SU-DHL-6 (cell line): Measurements from ENCODE around the gene RPP25L.

Source experiments
- H2AFZ ChIP-seq: fragments of 200-600 bp; sonication (generic); 2 replicates; pipeline ENCODE4 v1.6.1; 2014; ENCODE audit warnings: low read depth, mild to moderate bottlenecking, moderate library complexity, mixed read lengths, antibody characterized with exemption, low read length; ENCODE audit not compliant: severe bottlenecking
- H3F3A ChIP-seq: fragments of 200-600 bp; shearing (Covaris generic); 2 replicates; pipeline ENCODE4 v1.6.0; 2016; ENCODE audit warnings: antibody characterized with exemption, mild to moderate bottlenecking; ENCODE audit not compliant: insufficient read depth
- H3K27ac ChIP-seq: fragments of 200-600 bp; sonication (generic); 2 replicates; pipeline ENCODE4 v1.5.1; 2016; ENCODE audit warnings: low read depth, mild to moderate bottlenecking, low read length, moderate library complexity, mixed read lengths
- H3K27me3 ChIP-seq: fragments of 200-600 bp; sonication (generic), shearing (Covaris generic); 2 replicates; pipeline ENCODE4 v1.6.0; 2014; ENCODE audit warnings: mild to moderate bottlenecking, low read length
- H3K36me3 ChIP-seq: fragments of 200-600 bp; sonication (generic); 2 replicates; pipeline ENCODE4 v1.6.1; 2014; ENCODE audit warnings: mild to moderate bottlenecking, low read length, mixed read lengths
- H3K4me2 ChIP-seq: fragments of 300-600, 200-600 bp; shearing (Covaris generic), sonication (generic); 2 replicates; pipeline ENCODE4 v1.6.0; 2014; ENCODE audit warnings: low read length, low read depth, mild to moderate bottlenecking; ENCODE audit not compliant: poor library complexity, severe bottlenecking
- H3K4me3 ChIP-seq: fragments of 200-600 bp; sonication (generic); 2 replicates; pipeline ENCODE4 v1.5.1; 2014; ENCODE audit warnings: antibody characterized with exemption, low read length, mild to moderate bottlenecking, mixed read lengths; ENCODE audit not compliant: insufficient read depth, poor library complexity, severe bottlenecking
- H3K79me2 ChIP-seq: fragments of 200-600 bp; sonication (generic); 2 replicates; pipeline ENCODE4 v1.6.1; 2014; ENCODE audit warnings: mild to moderate bottlenecking, low read length, moderate library complexity; ENCODE audit not compliant: insufficient read depth
- H3K9ac ChIP-seq: fragments of 200-600 bp; sonication (generic); 2 replicates; pipeline ENCODE4 v1.7.0; 2014; ENCODE audit warnings: mild to moderate bottlenecking, low read length
- H3K9me2 ChIP-seq: fragments of 200-600 bp; sonication (generic); replicated peaks from 2 replicates; pipeline ENCODE4 v1.6.1; 2014; ENCODE audit warnings: low read length; ENCODE audit not compliant: insufficient read depth
- H3K9me3 ChIP-seq: fragments of 200-600 bp; sonication (generic); 2 replicates; pipeline ENCODE4 v1.6.1; 2014; ENCODE audit warnings: low read length, mixed read lengths; ENCODE audit not compliant: insufficient read depth
- H4K20me1 ChIP-seq: fragments of 200-600 bp; sonication (generic); 2 replicates; pipeline ENCODE4 v1.6.1; 2014; ENCODE audit warnings: low read depth, mild to moderate bottlenecking, antibody characterized with exemption, low read length, moderate library complexity, mixed read lengths
- CTCF ChIP-seq: fragments of 200-600 bp; sonication (generic); IDR thresholded peaks from one replicate; pipeline ENCODE4 v1.5.1; 2017; ENCODE audit warnings: antibody characterized with exemption, mild to moderate bottlenecking, low read length, moderate library complexity; ENCODE audit not compliant: insufficient read depth, poor library complexity, severe bottlenecking
- EZH2phosphoT487 ChIP-seq: fragments of 200-600 bp; sonication (generic), shearing (Covaris generic); conservative IDR thresholded peaks from 2 replicates; pipeline ENCODE4 v1.6.1; 2018; ENCODE audit warnings: mild to moderate bottlenecking, antibody characterized with exemption, low read length, moderate library complexity, mixed read lengths

Gene RPP25L

GRCh38 chr9:34585946-34586669 is 25.8 kb downstream of the RPP25L start:
- no peak overlapping the region for H2AFZ ChIP-seq
- no peaks in the 10 kb centered on the region for H3K27me3 ChIP-seq
- H3K4me3 ChIP-seq, result no peak overlapping the region
- H3K27ac ChIP-seq, result no peak overlapping the region
- TF ChIP-seq EZH2phosphoT487 (no peak), CTCF (no peak)
- H3K36me3 ChIP-seq, result no peaks in the 10 kb centered on the region
- no peak overlapping the region for H3K4me2 ChIP-seq
- no peaks in the 10 kb centered on the region for H4K20me1 ChIP-seq
- no peak overlapping the region for H3K9ac ChIP-seq
- H3K9me2 ChIP-seq, result no peaks in the 10 kb centered on the region
- no peaks in the 10 kb centered on the region for H3K9me3 ChIP-seq
- H3F3A ChIP-seq, result no peaks in the 10 kb centered on the region
- H3K79me2 ChIP-seq, result no peaks in the 10 kb centered on the region

GRCh38 chr9:34584970-34585369 is 26.9 kb downstream of the RPP25L start:
- H3K27me3 ChIP-seq, result no peaks in the 10 kb centered on the region
- H2AFZ ChIP-seq, result no peak overlapping the region
- no peaks in the 10 kb centered on the region for H3K9me2 ChIP-seq
- TF ChIP-seq EZH2phosphoT487 (no peak), CTCF (no peak)
- no peaks in the 10 kb centered on the region for H3K79me2 ChIP-seq
- H3K4me3 ChIP-seq, result no peak overlapping the region
- H3F3A ChIP-seq, result no peaks in the 10 kb centered on the region
- H3K27ac ChIP-seq, result no peak overlapping the region
- no peaks in the 10 kb centered on the region for H3K9me3 ChIP-seq
- no peaks in the 10 kb centered on the region for H3K36me3 ChIP-seq
- H3K4me2 ChIP-seq, result no peak overlapping the region
- H4K20me1 ChIP-seq, result no peaks in the 10 kb centered on the region
- no peak overlapping the region for H3K9ac ChIP-seq

- no peaks in the 10 kb centered on the region for H3F3A ChIP-seq
- no peak overlapping the region for H3K27ac ChIP-seq
- no peaks in the 10 kb centered on the region for H3K27me3 ChIP-seq
- H4K20me1 ChIP-seq, result no peaks in the 10 kb centered on the region
- no peaks in the 10 kb centered on the region for H3K9me2 ChIP-seq
- H3K4me3 ChIP-seq, result no peak overlapping the region
- no peaks in the 10 kb centered on the region for H3K79me2 ChIP-seq
- no peak overlapping the region for H3K4me2 ChIP-seq
- TF ChIP-seq EZH2phosphoT487 (no peak), CTCF (no peak)
- no peak overlapping the region for H3K9ac ChIP-seq
- H2AFZ ChIP-seq, result no peak overlapping the region
- no peaks in the 10 kb centered on the region for H3K9me3 ChIP-seq
- H3K36me3 ChIP-seq, result no peaks in the 10 kb centered on the region
Observed at GRCh38 chr9:34582787-34583186, 29.1 kb downstream of the RPP25L start.
